ENCODE measurements around the gene ABCB8.
"Not testable (repeated sequence)": the region's sequence is repeated elsewhere in the genome, so short reads cannot be mapped to it uniquely, and the experiment has no call there.

The ABCB8 gene

GRCh38 chr7:151026771-151027727, 1.2 kb upstream of the ABCB8 start:
- DNase-seq; in situ Hi-C loops (cut with HindIII; ENCODE audit: low pct_ligation_motif_present, low pct_unique_long_range_greater_than_20kb, low sequenced_read_pairs): not testable (repeated sequence)

- in situ Hi-C loops (cut with HindIII; ENCODE audit: low pct_ligation_motif_present, low pct_unique_long_range_greater_than_20kb, low sequenced_read_pairs); DNase-seq: not testable (repeated sequence)
These were observed 521 bp upstream of the ABCB8 start for GRCh38 chr7:151027728-151028130.

- in situ Hi-C loops (cut with HindIII; ENCODE audit: low pct_ligation_motif_present, low pct_unique_long_range_greater_than_20kb, low sequenced_read_pairs): no loop called here
- DNase-seq: no peak
These were observed 775 bp downstream of the ABCB8 start for GRCh38 chr7:151028948-151029501.

- DNase-seq: no peak
- in situ Hi-C loops (cut with HindIII; ENCODE audit: low pct_ligation_motif_present, low pct_unique_long_range_greater_than_20kb, low sequenced_read_pairs): no loop called here
These were observed 2.8 kb downstream of the ABCB8 start for GRCh38 chr7:151031011-151031410.

GRCh38 chr7:151032936-151033863, 5.0 kb downstream of the ABCB8 start:
- in situ Hi-C loops (cut with HindIII; ENCODE audit: low pct_ligation_motif_present, low pct_unique_long_range_greater_than_20kb, low sequenced_read_pairs): no loop called here
- DNase-seq: peak; percentile 39

GRCh38 chr7:151033864-151034249, 5.6 kb downstream of the ABCB8 start:
- DNase-seq: no peak
- in situ Hi-C loops (cut with HindIII; ENCODE audit: low pct_ligation_motif_present, low pct_unique_long_range_greater_than_20kb, low sequenced_read_pairs): no loop called here

GRCh38 chr7:151034312-151035025, 6.2 kb downstream of the ABCB8 start:
- in situ Hi-C loops (cut with HindIII; ENCODE audit: low pct_ligation_motif_present, low pct_unique_long_range_greater_than_20kb, low sequenced_read_pairs): no loop called here
- no peak for DNase-seq

GRCh38 chr7:151035026-151035717, 6.9 kb downstream of the ABCB8 start:
- no peak for DNase-seq
- in situ Hi-C loops (cut with HindIII; ENCODE audit: low pct_ligation_motif_present, low pct_unique_long_range_greater_than_20kb, low sequenced_read_pairs): no loop called here

- DNase-seq: no peak
- in situ Hi-C loops (cut with HindIII; ENCODE audit: low pct_ligation_motif_present, low pct_unique_long_range_greater_than_20kb, low sequenced_read_pairs): no loop called here
These were observed 7.7 kb downstream of the ABCB8 start for GRCh38 chr7:151035902-151036301.

- DNase-seq: peak; percentile 96
These were observed 10.9 kb downstream of the ABCB8 start for GRCh38 chr7:151038951-151039849.

GRCh38 chr7:151039850-151040548, 11.7 kb downstream of the ABCB8 start:
- no peak for DNase-seq
- in situ Hi-C loops (cut with HindIII; ENCODE audit: low pct_ligation_motif_present, low pct_unique_long_range_greater_than_20kb, low sequenced_read_pairs): no loop called here

More at GRCh38 chr7:151038951-151039849, 10.9 kb downstream of the ABCB8 start:
- in situ Hi-C loops (cut with HindIII; ENCODE audit: low pct_ligation_motif_present, low pct_unique_long_range_greater_than_20kb, low sequenced_read_pairs): no loop called here

- DNase-seq: no peak
- in situ Hi-C loops (cut with HindIII; ENCODE audit: low pct_ligation_motif_present, low pct_unique_long_range_greater_than_20kb, low sequenced_read_pairs): no loop called here
These were observed 12.5 kb downstream of the ABCB8 start for GRCh38 chr7:151040616-151041375.

GRCh38 chr7:151043449-151043848, 15.2 kb downstream of the ABCB8 start:
- in situ Hi-C loops (cut with HindIII; ENCODE audit: low pct_ligation_motif_present, low pct_unique_long_range_greater_than_20kb, low sequenced_read_pairs); DNase-seq: not testable (repeated sequence)

GRCh38 chr7:151043959-151044358, 15.7 kb downstream of the ABCB8 start:
- in situ Hi-C loops (cut with HindIII; ENCODE audit: low pct_ligation_motif_present, low pct_unique_long_range_greater_than_20kb, low sequenced_read_pairs): no loop called here
- no peak for DNase-seq

- DNase-seq: no peak
- in situ Hi-C loops (cut with HindIII; ENCODE audit: low pct_ligation_motif_present, low pct_unique_long_range_greater_than_20kb, low sequenced_read_pairs): no loop called here
These were observed 17.0 kb downstream of the ABCB8 start for GRCh38 chr7:151045262-151045661.

- DNase-seq: no peak
- in situ Hi-C loops (cut with HindIII; ENCODE audit: low pct_ligation_motif_present, low pct_unique_long_range_greater_than_20kb, low sequenced_read_pairs): no loop called here
These were observed 17.7 kb downstream of the ABCB8 start for GRCh38 chr7:151045967-151046366.

Measured in ACHN (cell line).